Measurements from ENCODE around the gene SLC25A23. TPM values are rescaled to one million over a fixed set of nuclear protein-coding genes. Genes with fewer than 3 reads are reported as not detected.
A peak's percentile ranks its signal among the peaks of the same experiment; 100 is the strongest.

Gene SLC25A23
- total and polyA plus RNA-seq, 9 of the 15 experiments (the other 6 are each of a cell fraction or from before 2014, with no cell fraction given), result 6.1 to 72.0 (median 26.6) TPM

DNA sequence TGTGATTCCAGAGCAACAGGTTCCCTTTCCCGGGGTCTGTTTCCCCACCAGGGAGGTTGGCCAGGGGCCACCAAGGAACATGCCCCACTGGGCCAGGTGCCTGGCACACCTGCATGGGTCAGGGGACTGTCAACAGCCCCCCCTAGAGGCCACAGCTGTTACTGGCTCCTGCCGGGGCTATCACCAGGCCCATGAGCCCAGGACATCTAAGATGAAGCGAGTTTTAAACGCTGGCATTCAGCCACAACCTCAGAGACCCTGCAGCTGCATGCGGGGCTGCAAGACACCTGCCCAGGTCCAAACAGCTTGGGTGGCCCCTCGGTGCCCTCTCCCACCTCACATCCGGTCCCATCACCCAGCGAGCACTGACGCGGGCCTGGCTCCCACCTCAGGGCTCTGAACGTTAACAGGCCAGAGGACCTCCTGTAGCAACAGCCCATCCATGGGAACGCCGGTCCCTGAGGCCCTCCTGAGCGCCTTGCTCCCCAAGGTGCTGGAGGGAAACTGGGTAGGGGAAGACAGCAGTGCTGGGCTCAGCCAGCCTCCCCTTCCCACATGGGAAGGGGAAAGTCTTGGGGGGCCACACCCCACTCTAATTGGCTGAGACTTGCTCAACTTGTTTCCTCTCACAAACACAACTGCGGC, 47.0 kb downstream of the SLC25A23 start (continued):
- TF ChIP-seq ADNP (tag; IDR thresholded peaks at IDR 0.05), result no peak
- no peak for TF ChIP-seq NONO (IDR thresholded peaks at IDR 0.05; ENCODE audit: low read depth in 2 of 2, low read length in 1 of 2)
- no peak for TF ChIP-seq SMARCE1 (IDR thresholded peaks at IDR 0.05)
- peak; percentile 46 for TF ChIP-seq FIP1L1 (IDR thresholded peaks at IDR 0.05; ENCODE audit: low read depth, low read length, poor library complexity, severe bottlenecking)
- no peak for TF ChIP-seq PHF20 (IDR thresholded peaks at IDR 0.05; ENCODE audit: partially characterized antibody)
- TF ChIP-seq POLR2AphosphoS2 (IDR thresholded peaks at IDR 0.05; ENCODE audit: low read length), result peak; percentile 62; the same call in 1 of the 2 replicates
- TF ChIP-seq, protein P1, sequence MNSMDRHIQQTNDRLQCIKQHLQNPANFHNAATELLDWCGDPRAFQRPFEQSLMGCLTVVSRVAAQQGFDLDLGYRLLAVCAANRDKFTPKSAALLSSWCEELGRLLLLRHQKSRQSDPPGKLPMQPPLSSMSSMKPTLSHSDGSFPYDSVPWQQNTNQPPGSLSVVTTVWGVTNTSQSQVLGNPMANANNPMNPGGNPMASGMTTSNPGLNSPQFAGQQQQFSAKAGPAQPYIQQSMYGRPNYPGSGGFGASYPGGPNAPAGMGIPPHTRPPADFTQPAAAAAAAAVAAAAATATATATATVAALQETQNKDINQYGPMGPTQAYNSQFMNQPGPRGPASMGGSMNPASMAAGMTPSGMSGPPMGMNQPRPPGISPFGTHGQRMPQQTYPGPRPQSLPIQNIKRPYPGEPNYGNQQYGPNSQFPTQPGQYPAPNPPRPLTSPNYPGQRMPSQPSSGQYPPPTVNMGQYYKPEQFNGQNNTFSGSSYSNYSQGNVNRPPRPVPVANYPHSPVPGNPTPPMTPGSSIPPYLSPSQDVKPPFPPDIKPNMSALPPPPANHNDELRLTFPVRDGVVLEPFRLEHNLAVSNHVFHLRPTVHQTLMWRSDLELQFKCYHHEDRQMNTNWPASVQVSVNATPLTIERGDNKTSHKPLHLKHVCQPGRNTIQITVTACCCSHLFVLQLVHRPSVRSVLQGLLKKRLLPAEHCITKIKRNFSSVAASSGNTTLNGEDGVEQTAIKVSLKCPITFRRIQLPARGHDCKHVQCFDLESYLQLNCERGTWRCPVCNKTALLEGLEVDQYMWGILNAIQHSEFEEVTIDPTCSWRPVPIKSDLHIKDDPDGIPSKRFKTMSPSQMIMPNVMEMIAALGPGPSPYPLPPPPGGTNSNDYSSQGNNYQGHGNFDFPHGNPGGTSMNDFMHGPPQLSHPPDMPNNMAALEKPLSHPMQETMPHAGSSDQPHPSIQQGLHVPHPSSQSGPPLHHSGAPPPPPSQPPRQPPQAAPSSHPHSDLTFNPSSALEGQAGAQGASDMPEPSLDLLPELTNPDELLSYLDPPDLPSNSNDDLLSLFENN (IDR thresholded peaks at IDR 0.05; ENCODE audit: low read depth in 2 of 2, low read length in 2 of 2), result no peak
- TF ChIP-seq, protein P2, sequence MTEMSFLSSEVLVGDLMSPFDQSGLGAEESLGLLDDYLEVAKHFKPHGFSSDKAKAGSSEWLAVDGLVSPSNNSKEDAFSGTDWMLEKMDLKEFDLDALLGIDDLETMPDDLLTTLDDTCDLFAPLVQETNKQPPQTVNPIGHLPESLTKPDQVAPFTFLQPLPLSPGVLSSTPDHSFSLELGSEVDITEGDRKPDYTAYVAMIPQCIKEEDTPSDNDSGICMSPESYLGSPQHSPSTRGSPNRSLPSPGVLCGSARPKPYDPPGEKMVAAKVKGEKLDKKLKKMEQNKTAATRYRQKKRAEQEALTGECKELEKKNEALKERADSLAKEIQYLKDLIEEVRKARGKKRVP (CRISPR knock-in tag; IDR thresholded peaks at IDR 0.05), result no peak
- TF ChIP-seq NR4A1 (CRISPR knock-in tag; IDR thresholded peaks at IDR 0.05), result no peak
- no peak for TF ChIP-seq NR4A1 (tag; IDR thresholded peaks at IDR 0.05)
- TF ChIP-seq HCFC1 (IDR thresholded peaks at IDR 0.05; ENCODE audit: low read depth, low read length), result no peak
- TF ChIP-seq ERF (CRISPR knock-in tag; IDR thresholded peaks at IDR 0.05), result 0 out of 2 replicates have a peak, but pooled peaks have one; percentile 71
- no peak for TF ChIP-seq ZNF695 (CRISPR knock-in tag; IDR thresholded peaks at IDR 0.05)
- no peak for TF ChIP-seq PCBP1 (IDR thresholded peaks at IDR 0.05; ENCODE audit: low read depth, low read length, poor library complexity, severe bottlenecking)
- TF ChIP-seq SIN3A (IDR thresholded peaks at IDR 0.05; ENCODE audit: borderline replicate concordance in 2 of 2, control insufficient read depth in 1 of 2, low read depth in 2 of 2, low read length in 2 of 2), result peak in 1 of 2 experiments; percentile 29; a peak in 1 of 4 replicates
- no peak; the same call in 1 of the 2 replicates for TF ChIP-seq ZBTB7A (IDR thresholded peaks at IDR 0.05; ENCODE audit: borderline replicate concordance, control insufficient read depth, low read depth, low read length)
- TF ChIP-seq, protein P3, sequence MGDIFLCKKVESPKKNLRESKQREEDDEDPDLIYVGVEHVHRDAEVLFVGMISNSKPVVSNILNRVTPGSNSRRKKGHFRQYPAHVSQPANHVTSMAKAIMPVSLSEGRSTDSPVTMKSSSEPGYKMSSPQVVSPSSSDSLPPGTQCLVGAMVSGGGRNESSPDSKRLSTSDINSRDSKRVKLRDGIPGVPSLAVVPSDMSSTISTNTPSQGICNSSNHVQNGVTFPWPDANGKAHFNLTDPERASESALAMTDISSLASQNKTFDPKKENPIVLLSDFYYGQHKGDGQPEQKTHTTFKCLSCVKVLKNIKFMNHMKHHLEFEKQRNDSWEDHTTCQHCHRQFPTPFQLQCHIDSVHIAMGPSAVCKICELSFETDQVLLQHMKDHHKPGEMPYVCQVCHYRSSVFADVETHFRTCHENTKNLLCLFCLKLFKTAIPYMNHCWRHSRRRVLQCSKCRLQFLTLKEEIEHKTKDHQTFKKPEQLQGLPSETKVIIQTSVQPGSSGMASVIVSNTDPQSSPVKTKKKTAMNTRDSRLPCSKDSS (IDR thresholded peaks at IDR 0.05; ENCODE audit: low read depth, partially characterized antibody), result no peak
- no peak for TF ChIP-seq SAP30 (IDR thresholded peaks at IDR 0.05; ENCODE audit: borderline replicate concordance, insufficient read depth, low read depth, low read length, poor library complexity, severe bottlenecking)
- no peak for TF ChIP-seq NCOA2 (IDR thresholded peaks at IDR 0.05; ENCODE audit: partially characterized antibody in 2 of 2)
- TF ChIP-seq ZNF668 (CRISPR knock-in tag; IDR thresholded peaks at IDR 0.05), result no peak
- peak; percentile 78 for TF ChIP-seq SUPT5H (IDR thresholded peaks at IDR 0.05)
- no peak for TF ChIP-seq HNRNPLL (IDR thresholded peaks at IDR 0.05; ENCODE audit: low read depth, low read length, poor library complexity, severe bottlenecking)

Measured in K562 (cell line).